Omental fat pad (tissue), 4 donors: ENCODE results near the gene ANKH. TPM values are rescaled to one million over a fixed set of nuclear protein-coding genes. Genes with fewer than 3 reads are reported as not detected.
"Not testable (repeated sequence)": the region's sequence is repeated elsewhere in the genome, so short reads cannot be mapped to it uniquely, and the experiment has no call there.

Source experiments
- ATAC-seq: fragments of 150-250 bp; one replicate; pipeline ENCODE4 v1.9.1; 2016; ENCODE audit warnings: mild to moderate bottlenecking, moderate library complexity; ENCODE audit not compliant: low FRiP score
- DNase-seq: peaks from one replicate; pipeline ENCODE4 v3.0.0-alpha.2; 2019; ENCODE audit warnings: low spot score
- CTCF ChIP-seq, 3 donors: fragments of 450-650 bp; IDR thresholded peaks; one replicate each; pipeline ENCODE4 v1.5.1; 2016 to 2017; ENCODE audit warnings: antibody characterized with exemption in 3 of 3, mild to moderate bottlenecking in 3 of 3, moderate library complexity in 2 of 3
- total RNA-seq, 4 donors: library from RNA; depleted of rRNA; stranded (reverse); fragments of >200 nt; gene quantifications; one replicate each; pipeline ENCODE4 v1.1.0, GENCODE V29; 2016

ANKH gene
- total RNA-seq, 4 donors from 2014 or later: 37.4 to 74.3 (median 39.2) TPM

- no peak for TF ChIP-seq CTCF (IDR thresholded peaks at IDR 0.05)
- DNase-seq (no peak), ATAC-seq (no peak)
These were observed 21.9 kb downstream of the ANKH start for GRCh38 chr5:14849516-14850294.

- not testable (repeated sequence) for DNase-seq, ATAC-seq
These were observed 22.6 kb downstream of the ANKH start for GRCh38 chr5:14848942-14849341.

- ATAC-seq (no peak), DNase-seq (no peak)
- no peak for TF ChIP-seq CTCF (IDR thresholded peaks at IDR 0.05)
These were observed 23.2 kb downstream of the ANKH start for GRCh38 chr5:14848385-14848784.

- ATAC-seq (no peak), DNase-seq (no peak)
- TF ChIP-seq CTCF (IDR thresholded peaks at IDR 0.05): no peak
These were observed 24.1 kb downstream of the ANKH start for GRCh38 chr5:14847471-14847870.

- no peak for DNase-seq
- no peak for ATAC-seq
- no peak for TF ChIP-seq CTCF (IDR thresholded peaks at IDR 0.05)
These were observed 29.5 kb downstream of the ANKH start for GRCh38 chr5:14842117-14842516.

GRCh38 chr5:14840624-14841023, 31.0 kb downstream of the ANKH start:
- no peak for TF ChIP-seq CTCF (IDR thresholded peaks at IDR 0.05)
- ATAC-seq (no peak), DNase-seq (no peak)

- ATAC-seq (no peak), DNase-seq (no peak)
- no peak for TF ChIP-seq CTCF (IDR thresholded peaks at IDR 0.05)
These were observed 32.9 kb downstream of the ANKH start for GRCh38 chr5:14838396-14839319.

GRCh38 chr5:14837423-14838122, 34.0 kb downstream of the ANKH start:
- not testable (repeated sequence) for DNase-seq, ATAC-seq
